ENCODE results near the gene BOD1.

GRCh38 chr5:173573126-173573960 lies 43.1 kb downstream of the BOD1 start:
- TF ChIP-seq EZH2 (IDR thresholded peaks at IDR 0.05) (no peak), POLR2AphosphoS5 (IDR thresholded peaks at IDR 0.05; ENCODE audit: borderline replicate concordance, low read depth, low read length) (no peak), FOXP2 (optimal IDR thresholded peaks at IDR 0.05; ENCODE audit: control extremely low read depth, extremely low read length, insufficient read depth) (no peak)

Measured in SK-N-MC (cell line).